Measurements from ENCODE around the gene SLC25A38. TPM values are rescaled to one million over a fixed set of nuclear protein-coding genes. Genes with fewer than 3 reads are reported as not detected.

Gene SLC25A38
- total RNA-seq: 10 to 100 TPM; 11.1 to 19.9 (median 13.0) TPM
- 13.0 TPM for polyA plus RNA-seq
- long read RNA-seq, donor 1, transcript SLC25A38-201 (7 exons, 2,147 nt): major isoform, 24 of 26 reads
- long read RNA-seq, donor 1, partial matches to known transcripts: 1 of 26 reads
- long read RNA-seq, donor 1, other reads (novel, unspliced or antisense): 1 of 26 reads
- long read RNA-seq, donor 2, transcript SLC25A38-201 (7 exons, 2,147 nt): major isoform, 11 of 13 reads
- long read RNA-seq, donor 2, partial matches to known transcripts: 0 of 13 reads
- long read RNA-seq, donor 2, other reads (novel, unspliced or antisense): 2 of 13 reads
- long read RNA-seq, donor 3, transcript SLC25A38-201 (7 exons, 2,147 nt): major isoform, 59 of 81 reads
- long read RNA-seq, donor 3, partial matches to known transcripts: 6 of 81 reads
- long read RNA-seq, donor 3, other reads (novel, unspliced or antisense): 16 of 81 reads
- long read RNA-seq, donor 4, transcript SLC25A38-201 (7 exons, 2,147 nt): major isoform, 22 of 25 reads
- long read RNA-seq, donor 4, partial matches to known transcripts: 2 of 25 reads
- long read RNA-seq, donor 4, other reads (novel, unspliced or antisense): 1 of 25 reads

DNA sequence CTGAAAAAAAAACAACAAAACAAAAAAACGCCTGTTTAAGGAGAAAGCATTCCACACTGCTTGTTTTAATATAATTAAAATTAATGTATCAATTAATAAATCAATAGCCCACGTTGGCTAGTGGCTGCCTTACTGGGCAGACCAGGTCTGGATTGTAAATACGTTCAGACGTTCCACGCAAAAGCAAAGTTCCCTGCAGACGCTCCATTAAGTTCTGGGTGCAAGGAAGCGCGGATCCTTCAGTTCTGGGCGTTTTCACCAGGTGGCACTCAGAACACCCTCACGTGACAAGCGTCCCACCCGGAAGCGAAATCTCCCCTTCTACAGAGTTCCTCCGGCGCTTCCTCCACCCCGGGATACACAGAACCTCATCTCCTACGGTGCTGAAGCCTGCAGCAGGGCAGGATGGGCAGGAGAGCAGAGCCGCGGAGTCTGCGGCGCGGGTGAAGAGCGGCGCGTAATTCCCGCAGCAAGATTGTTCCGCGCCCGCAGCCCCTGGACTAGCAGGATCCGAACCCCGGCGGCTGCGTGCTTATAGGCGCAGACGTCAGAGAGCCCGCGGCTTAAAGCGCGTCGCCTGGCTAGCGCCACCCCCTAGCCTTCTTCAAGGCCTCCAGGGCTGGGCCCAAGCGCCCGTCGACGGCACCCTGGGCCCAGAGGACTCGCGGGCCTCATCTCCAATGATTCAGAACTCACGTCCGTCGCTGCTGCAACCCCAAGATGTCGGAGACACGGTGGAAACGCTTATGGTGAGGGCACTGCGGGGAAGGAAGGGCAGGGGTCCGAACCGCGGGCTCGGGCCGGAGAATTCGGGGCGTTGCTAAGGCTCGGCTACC lies at the start of gene SLC25A38:
TSS of gene SLC25A38 (plus strand) at position 326 of the 836 bp plus-strand sequence. CDS start at position 681, 355 bp downstream.
- intact Hi-C loops (cut with DNase I): loop anchor here in 1 of 4 donors (5.0 kb wide), 1 partner anchor 196 kb away; no protein-coding TSS in a partner anchor
- no peaks in the 10 kb centered on the region for H3K9me3 ChIP-seq (ENCODE audit: control insufficient read depth, low read length)
- peak within 1 kb of the TSS; percentile 53 for H3K4me3 ChIP-seq (ENCODE audit: low read length)
- peak; percentile 84 to 86 for ATAC-seq
- under 1% methylated on average over 62 of the region's 62 CpGs for WGBS
- peak within 1 kb of the TSS; percentile 92 for H3K27ac ChIP-seq (ENCODE audit: low read length)
- H3K4me1 ChIP-seq (ENCODE audit: control insufficient read depth, insufficient read depth, low read length): peaks cover 11% of the 10 kb centered on the region
- no peaks in the 10 kb centered on the region for H3K27me3 ChIP-seq (ENCODE audit: control insufficient read depth, insufficient read depth)
- peak; percentile 77 to 90 (median 86) for DNase-seq

GRCh38 chr3:39333607-39334006 lies 49.6 kb upstream of the SLC25A38 start:
- Histone ChIP-seq H3K27me3 (ENCODE audit: control insufficient read depth, insufficient read depth) (no peaks in the 10 kb centered on the region), H3K4me1 (ENCODE audit: control insufficient read depth, insufficient read depth, low read length) (no peaks in the 10 kb centered on the region), H3K27ac (ENCODE audit: low read length) (no peak overlapping the region), H3K4me3 (ENCODE audit: low read length) (no peak overlapping the region), H3K9me3 (ENCODE audit: control insufficient read depth, low read length) (no peaks in the 10 kb centered on the region)
- DNase-seq (no peak), ATAC-seq (no peak)
- intact Hi-C loops (cut with DNase I): no loop called here

DNA sequence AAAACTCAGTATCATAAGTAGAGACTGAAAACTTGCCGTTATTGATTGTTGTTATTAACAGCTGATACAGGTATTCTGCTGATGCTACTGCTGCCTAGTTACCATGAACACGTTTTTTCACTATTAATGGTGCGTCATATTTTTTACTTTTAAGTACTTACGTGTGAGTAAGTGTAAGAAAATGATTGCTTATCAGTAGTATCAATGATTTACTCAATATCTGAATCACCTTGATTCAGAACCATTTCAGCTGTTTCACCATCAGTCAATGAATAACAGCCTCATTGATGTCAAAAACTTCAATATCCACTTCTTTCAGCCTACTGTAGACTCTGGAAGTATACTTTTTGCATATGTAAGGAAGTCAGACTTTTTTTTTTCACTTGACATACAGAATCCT lies 49.0 kb upstream of the SLC25A38 start:
- H3K9me3 ChIP-seq (ENCODE audit: control insufficient read depth, low read length): no peaks in the 10 kb centered on the region
- ATAC-seq (no peak), DNase-seq (no peak)
- no peak overlapping the region for H3K27ac ChIP-seq (ENCODE audit: low read length)
- no peaks in the 10 kb centered on the region for H3K27me3 ChIP-seq (ENCODE audit: control insufficient read depth, insufficient read depth)
- no peaks in the 10 kb centered on the region for H3K4me1 ChIP-seq (ENCODE audit: control insufficient read depth, insufficient read depth, low read length)
- 80% methylated on average over 4 of the region's 4 CpGs for WGBS
- H3K4me3 ChIP-seq (ENCODE audit: low read length): no peak overlapping the region
- intact Hi-C loops (cut with DNase I): no loop called here

DNA sequence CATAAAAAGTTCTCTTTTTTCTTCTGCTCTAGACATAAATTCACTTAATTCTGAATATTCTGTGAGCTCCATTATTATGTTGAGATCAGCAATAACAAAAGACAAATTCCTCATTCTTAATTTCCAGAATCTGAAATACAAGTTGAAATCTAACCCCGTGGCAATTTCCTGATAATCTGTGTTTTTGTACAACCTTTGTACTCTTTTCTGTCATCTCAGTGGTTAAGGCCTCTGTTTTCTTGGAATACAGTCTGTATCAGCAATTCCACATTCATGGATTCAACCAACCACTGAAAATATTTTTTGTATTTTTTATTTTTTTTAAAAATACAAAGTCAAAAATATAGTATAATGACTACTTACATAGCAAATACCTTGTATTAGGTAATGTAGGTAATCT lies 45.0 kb upstream of the SLC25A38 start:
- H3K27me3 ChIP-seq (ENCODE audit: control insufficient read depth, insufficient read depth): no peaks in the 10 kb centered on the region
- intact Hi-C loops (cut with DNase I): no loop called here
- DNase-seq (no peak), ATAC-seq (no peak)
- H3K9me3 ChIP-seq (ENCODE audit: control insufficient read depth, low read length): no peaks in the 10 kb centered on the region
- no peak overlapping the region for H3K27ac ChIP-seq (ENCODE audit: low read length)
- H3K4me1 ChIP-seq (ENCODE audit: control insufficient read depth, insufficient read depth, low read length): no peaks in the 10 kb centered on the region
- no peak overlapping the region for H3K4me3 ChIP-seq (ENCODE audit: low read length)
- 69% methylated on average over 1 of the region's 1 CpG for WGBS

DNA sequence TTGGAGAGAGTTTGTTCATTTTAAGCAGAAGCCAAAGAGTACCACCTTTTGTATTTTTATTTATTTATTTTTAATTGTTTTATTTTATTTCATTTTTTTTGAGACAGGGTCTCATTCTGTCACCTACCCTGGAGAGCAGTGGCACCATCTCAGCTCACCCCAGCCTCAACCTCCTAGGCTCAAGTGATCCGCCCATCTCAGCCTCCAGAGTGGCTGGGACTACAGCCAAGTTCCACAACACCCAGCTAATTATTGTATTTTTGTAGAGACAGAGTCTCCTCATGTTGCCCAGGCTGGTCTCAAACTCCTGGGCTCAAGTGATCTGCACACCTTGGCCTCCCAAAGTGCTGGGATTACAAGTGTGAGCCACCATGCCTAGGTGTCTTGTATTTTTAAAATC lies 44.1 kb upstream of the SLC25A38 start:
- intact Hi-C loops (cut with DNase I): no loop called here
- H3K4me3 ChIP-seq (ENCODE audit: low read length): no peak overlapping the region
- no peaks in the 10 kb centered on the region for H3K9me3 ChIP-seq (ENCODE audit: control insufficient read depth, low read length)
- DNase-seq (no peak), ATAC-seq (no peak)
- no peaks in the 10 kb centered on the region for H3K27me3 ChIP-seq (ENCODE audit: control insufficient read depth, insufficient read depth)
- no peak overlapping the region for H3K27ac ChIP-seq (ENCODE audit: low read length)
- WGBS: 81% methylated on average over 1 of the region's 1 CpG
- H3K4me1 ChIP-seq (ENCODE audit: control insufficient read depth, insufficient read depth, low read length): no peaks in the 10 kb centered on the region

DNA sequence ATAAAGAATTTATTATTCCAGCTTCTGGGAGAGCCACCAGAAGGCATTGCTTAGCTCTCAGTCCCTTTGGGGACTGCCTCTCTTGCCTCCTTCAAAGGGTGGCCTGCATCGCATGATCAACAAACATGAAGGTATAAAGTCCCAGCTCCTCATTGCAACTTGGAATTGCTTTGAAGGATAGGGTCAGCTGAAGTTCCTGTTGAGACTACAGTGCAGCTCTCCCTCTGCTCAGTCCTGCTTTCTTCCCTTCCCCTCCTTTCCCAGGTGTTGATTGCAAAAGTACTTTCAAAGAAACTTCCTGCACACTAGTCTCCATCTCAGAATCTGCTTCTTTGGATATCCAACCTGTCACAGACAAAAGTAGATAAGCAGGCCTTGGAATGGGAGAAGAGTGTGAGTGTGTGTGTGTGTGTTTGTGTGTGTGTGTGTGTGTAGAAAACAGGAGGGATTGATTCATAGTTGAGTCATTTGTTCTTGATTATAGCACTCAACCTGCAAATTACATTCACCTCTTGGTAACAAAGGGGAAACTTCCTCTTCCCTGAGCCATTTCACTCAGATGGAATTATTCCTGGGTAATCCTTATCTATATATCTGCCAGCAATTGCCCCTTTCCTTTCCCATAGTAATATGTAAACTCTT lies 40.0 kb upstream of the SLC25A38 start:
- H3K27me3 ChIP-seq (ENCODE audit: control insufficient read depth, insufficient read depth): no peaks in the 10 kb centered on the region
- no peak overlapping the region for H3K27ac ChIP-seq (ENCODE audit: low read length)
- no peak overlapping the region for H3K4me3 ChIP-seq (ENCODE audit: low read length)
- H3K9me3 ChIP-seq (ENCODE audit: control insufficient read depth, low read length): no peaks in the 10 kb centered on the region
- intact Hi-C loops (cut with DNase I): no loop called here
- DNase-seq: no peak
- WGBS: 91% methylated on average over 1 of the region's 1 CpG
- H3K4me1 ChIP-seq (ENCODE audit: control insufficient read depth, insufficient read depth, low read length): no peaks in the 10 kb centered on the region
- no peak for ATAC-seq

- Histone ChIP-seq H3K4me1 (ENCODE audit: control insufficient read depth, insufficient read depth, low read length) (no peaks in the 10 kb centered on the region), H3K27ac (ENCODE audit: low read length) (no peak overlapping the region), H3K27me3 (ENCODE audit: control insufficient read depth, insufficient read depth) (no peaks in the 10 kb centered on the region), H3K4me3 (ENCODE audit: low read length) (no peak overlapping the region), H3K9me3 (ENCODE audit: control insufficient read depth, low read length) (no peaks in the 10 kb centered on the region)
- intact Hi-C loops (cut with DNase I): no loop called here
- DNase-seq (no peak), ATAC-seq (no peak)
Measured at GRCh38 chr3:39343760-39344159, 39.4 kb upstream of the SLC25A38 start.

- Histone ChIP-seq H3K27me3 (ENCODE audit: control insufficient read depth, insufficient read depth) (no peaks in the 10 kb centered on the region), H3K9me3 (ENCODE audit: control insufficient read depth, low read length) (no peaks in the 10 kb centered on the region), H3K4me3 (ENCODE audit: low read length) (no peak overlapping the region), H3K27ac (ENCODE audit: low read length) (no peak overlapping the region), H3K4me1 (ENCODE audit: control insufficient read depth, insufficient read depth, low read length) (no peaks in the 10 kb centered on the region)
- no peak for ATAC-seq
- DNase-seq: no peak
- intact Hi-C loops (cut with DNase I): no loop called here
Measured at GRCh38 chr3:39344746-39345344, 38.3 kb upstream of the SLC25A38 start.

- DNase-seq: no peak
- no peaks in the 10 kb centered on the region for H3K4me1 ChIP-seq (ENCODE audit: control insufficient read depth, insufficient read depth, low read length)
- H3K4me3 ChIP-seq (ENCODE audit: low read length): no peak overlapping the region
- H3K27me3 ChIP-seq (ENCODE audit: control insufficient read depth, insufficient read depth): no peaks in the 10 kb centered on the region
- intact Hi-C loops (cut with DNase I): no loop called here
- 38% methylated on average over 2 of the region's 2 CpGs for WGBS
- no peaks in the 10 kb centered on the region for H3K9me3 ChIP-seq (ENCODE audit: control insufficient read depth, low read length)
- ATAC-seq: no peak
- no peak overlapping the region for H3K27ac ChIP-seq (ENCODE audit: low read length)
Measured at GRCh38 chr3:39346785-39347585, 36.2 kb upstream of the SLC25A38 start.

- DNase-seq (no peak), ATAC-seq (no peak)
- Histone ChIP-seq H3K9me3 (ENCODE audit: control insufficient read depth, low read length) (no peaks in the 10 kb centered on the region), H3K4me1 (ENCODE audit: control insufficient read depth, insufficient read depth, low read length) (no peaks in the 10 kb centered on the region), H3K4me3 (ENCODE audit: low read length) (no peak overlapping the region), H3K27ac (ENCODE audit: low read length) (no peak overlapping the region), H3K27me3 (ENCODE audit: control insufficient read depth, insufficient read depth) (no peaks in the 10 kb centered on the region)
- intact Hi-C loops (cut with DNase I): no loop called here
- WGBS: 23% methylated on average over 3 of the region's 3 CpGs
Measured at GRCh38 chr3:39347586-39347876, 35.6 kb upstream of the SLC25A38 start.

All from right cardiac atrium (tissue), 5 donors.